ENCODE data around the gene KRTAP10-7. TPM values are rescaled to one million over a fixed set of nuclear protein-coding genes. Genes with fewer than 3 reads are reported as not detected.

The KRTAP10-7 gene
- total and polyA plus RNA-seq, 2 experiments from 2014 or later = not detected

DNA sequence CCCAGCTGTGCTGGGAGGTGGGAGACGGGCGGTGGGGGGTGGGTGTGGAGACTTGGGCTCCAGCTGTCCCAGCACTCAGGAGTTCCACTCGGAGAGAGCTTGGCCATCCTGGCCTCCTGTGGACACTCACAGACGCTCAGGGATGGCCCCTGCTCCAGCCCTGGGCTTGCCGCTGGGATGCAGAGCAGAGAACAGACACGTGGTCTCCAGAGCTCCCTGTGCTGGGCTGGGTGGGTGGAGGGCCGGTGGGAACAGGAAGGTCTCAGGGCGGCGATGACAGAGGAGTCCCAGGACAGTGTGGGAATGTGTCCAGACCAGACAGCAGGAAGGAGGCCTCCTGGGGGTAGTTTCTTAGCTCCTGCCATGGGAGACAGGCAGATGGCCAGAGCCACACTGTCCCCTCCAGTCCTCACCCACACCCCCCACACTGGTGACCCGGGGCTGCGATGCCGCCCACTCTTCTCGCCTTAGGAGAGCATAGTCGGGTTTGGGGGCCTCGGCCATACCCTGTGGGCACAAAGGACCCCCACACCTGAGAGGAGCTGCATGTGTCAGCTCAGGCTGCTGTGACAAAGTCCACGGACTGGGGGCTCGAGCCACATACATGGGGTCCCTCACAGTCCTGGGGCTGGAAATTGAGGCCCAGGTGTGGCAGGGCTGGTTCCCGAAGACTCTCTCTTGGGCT is 28.5 kb downstream of the KRTAP10-7 start:
- WGBS, 2 experiments (ENCODE audit: low coverage in 1 of 2, low lambda C conversion rate in 2 of 2, missing lambda C conversion rate in 2 of 2) = 33 to 37% methylated on average over 16 to 18 of the region's 18 CpGs
- H2AFZ ChIP-seq = no peak overlapping the region

DNA sequence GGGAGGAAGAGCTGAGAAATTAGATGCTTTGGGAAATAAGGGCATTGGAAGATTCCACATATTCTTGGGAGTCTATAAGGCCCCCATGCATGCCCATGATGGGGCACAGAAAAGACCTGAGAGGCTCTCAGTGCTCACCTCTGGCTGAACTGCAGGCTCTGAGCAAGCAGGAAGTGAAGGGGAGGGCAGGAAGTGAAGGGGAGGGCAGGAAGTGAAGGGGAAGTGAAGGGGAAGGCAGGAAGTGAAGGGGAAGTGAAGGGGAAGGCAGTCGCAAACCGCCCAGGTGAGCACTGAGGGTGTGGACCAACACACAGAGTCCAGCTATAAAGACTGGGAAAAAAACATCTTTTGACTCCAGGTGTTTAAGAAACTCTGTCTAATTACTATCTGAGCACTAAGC is 30.0 kb downstream of the KRTAP10-7 start:
- no peak overlapping the region for H2AFZ ChIP-seq
- H3K9me3 ChIP-seq (ENCODE audit: low read depth) = peaks cover 4% of the 10 kb centered on the region
- H3K27ac ChIP-seq = no peak overlapping the region
- no peaks in the 10 kb centered on the region for H3K36me3 ChIP-seq (ENCODE audit: low read depth)
- no peak overlapping the region for H3K4me3 ChIP-seq
- no peaks in the 10 kb centered on the region for H3K27me3 ChIP-seq (replicated peaks; ENCODE audit: insufficient read depth)
- DNase-seq = no peak
- no peak overlapping the region for H3K9ac ChIP-seq
- no peaks in the 10 kb centered on the region for H3K79me2 ChIP-seq (ENCODE audit: insufficient read depth)
- no peak overlapping the region for H3K4me2 ChIP-seq (ENCODE audit: unreplicated experiment)
- H4K20me1 ChIP-seq (ENCODE audit: insufficient read depth) = no peaks in the 10 kb centered on the region
- WGBS, 2 experiments (ENCODE audit: low coverage in 1 of 2, low lambda C conversion rate in 2 of 2, missing lambda C conversion rate in 2 of 2) = 48 to 51% methylated on average over 2 of the region's 2 CpGs
- H3K9me2 ChIP-seq (ENCODE audit: insufficient read depth) = no peaks in the 10 kb centered on the region
- in situ Hi-C loops (cut with MboI) = no loop called here
- TF ChIP-seq EZH2phosphoT487 (IDR thresholded peaks at IDR 0.05; ENCODE audit: insufficient read depth, low read depth) = no peak
- TF ChIP-seq EZH2 (IDR thresholded peaks at IDR 0.05; ENCODE audit: insufficient read depth, poor library complexity, severe bottlenecking) = no peak
- H3K4me1 ChIP-seq (ENCODE audit: insufficient read depth) = no peaks in the 10 kb centered on the region
- H3F3A ChIP-seq (ENCODE audit: insufficient read depth) = no peaks in the 10 kb centered on the region

More for the DNA sequence above, 28.5 kb downstream of the KRTAP10-7 start:
- Histone ChIP-seq H3K4me1 (ENCODE audit: insufficient read depth) (no peaks in the 10 kb centered on the region), H3K79me2 (ENCODE audit: insufficient read depth) (no peaks in the 10 kb centered on the region), H3K4me2 (ENCODE audit: unreplicated experiment) (no peak overlapping the region), H3K27ac (no peak overlapping the region), H3K27me3 (replicated peaks; ENCODE audit: insufficient read depth) (no peaks in the 10 kb centered on the region), H3K9me2 (ENCODE audit: insufficient read depth) (no peaks in the 10 kb centered on the region), H3K4me3 (no peak overlapping the region), H3F3A (ENCODE audit: insufficient read depth) (no peaks in the 10 kb centered on the region), H3K9me3 (ENCODE audit: low read depth) (peaks cover 4% of the 10 kb centered on the region), H3K9ac (no peak overlapping the region), H4K20me1 (ENCODE audit: insufficient read depth) (no peaks in the 10 kb centered on the region), H3K36me3 (ENCODE audit: low read depth) (no peaks in the 10 kb centered on the region)
- TF ChIP-seq EZH2 (IDR thresholded peaks at IDR 0.05; ENCODE audit: insufficient read depth, poor library complexity, severe bottlenecking) = no peak
- TF ChIP-seq EZH2phosphoT487 (IDR thresholded peaks at IDR 0.05; ENCODE audit: insufficient read depth, low read depth) = no peak
- no peak for DNase-seq
- in situ Hi-C loops (cut with MboI) = no loop called here

DNA sequence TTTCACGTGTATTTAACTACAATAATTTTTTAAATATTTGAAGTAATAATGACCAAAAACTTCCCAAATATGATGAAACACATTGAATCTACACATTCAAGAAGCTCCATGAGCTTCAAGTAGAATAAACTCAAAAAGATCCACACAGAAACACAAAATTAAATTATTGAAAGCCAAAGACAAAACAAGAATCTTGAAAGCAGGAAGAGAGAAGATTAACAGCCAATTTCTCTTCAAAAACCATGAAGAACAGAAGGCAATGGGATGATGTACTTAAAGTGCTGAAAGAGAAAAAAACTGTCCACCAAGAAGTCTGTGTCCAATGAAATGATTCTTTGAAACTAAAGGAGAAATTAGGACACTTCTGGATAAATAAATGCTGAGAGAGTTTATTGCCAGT is 31.7 kb downstream of the KRTAP10-7 start:
- H3K27ac ChIP-seq = no peak overlapping the region
- H3K9ac ChIP-seq = no peak overlapping the region
- no peaks in the 10 kb centered on the region for H4K20me1 ChIP-seq (ENCODE audit: insufficient read depth)
- no peaks in the 10 kb centered on the region for H3K9me2 ChIP-seq (ENCODE audit: insufficient read depth)
- DNase-seq = no peak
- in situ Hi-C loops (cut with MboI) = no loop called here
- 63 to 64% methylated on average over 1 of the region's 1 CpG for WGBS, 2 experiments (ENCODE audit: low coverage in 1 of 2, low lambda C conversion rate in 2 of 2, missing lambda C conversion rate in 2 of 2)
- H3K9me3 ChIP-seq (ENCODE audit: low read depth) = peaks cover 4% of the 10 kb centered on the region
- no peak overlapping the region for H3K4me2 ChIP-seq (ENCODE audit: unreplicated experiment)
- H3K36me3 ChIP-seq (ENCODE audit: low read depth) = no peaks in the 10 kb centered on the region
- no peak overlapping the region for H3K4me3 ChIP-seq
- no peaks in the 10 kb centered on the region for H3K4me1 ChIP-seq (ENCODE audit: insufficient read depth)
- H3K79me2 ChIP-seq (ENCODE audit: insufficient read depth) = no peaks in the 10 kb centered on the region
- TF ChIP-seq EZH2 (IDR thresholded peaks at IDR 0.05; ENCODE audit: insufficient read depth, poor library complexity, severe bottlenecking) = no peak
- no peak for TF ChIP-seq EZH2phosphoT487 (IDR thresholded peaks at IDR 0.05; ENCODE audit: insufficient read depth, low read depth)
- no peak overlapping the region for H2AFZ ChIP-seq
- no peaks in the 10 kb centered on the region for H3F3A ChIP-seq (ENCODE audit: insufficient read depth)
- H3K27me3 ChIP-seq (replicated peaks; ENCODE audit: insufficient read depth) = no peaks in the 10 kb centered on the region

DNA sequence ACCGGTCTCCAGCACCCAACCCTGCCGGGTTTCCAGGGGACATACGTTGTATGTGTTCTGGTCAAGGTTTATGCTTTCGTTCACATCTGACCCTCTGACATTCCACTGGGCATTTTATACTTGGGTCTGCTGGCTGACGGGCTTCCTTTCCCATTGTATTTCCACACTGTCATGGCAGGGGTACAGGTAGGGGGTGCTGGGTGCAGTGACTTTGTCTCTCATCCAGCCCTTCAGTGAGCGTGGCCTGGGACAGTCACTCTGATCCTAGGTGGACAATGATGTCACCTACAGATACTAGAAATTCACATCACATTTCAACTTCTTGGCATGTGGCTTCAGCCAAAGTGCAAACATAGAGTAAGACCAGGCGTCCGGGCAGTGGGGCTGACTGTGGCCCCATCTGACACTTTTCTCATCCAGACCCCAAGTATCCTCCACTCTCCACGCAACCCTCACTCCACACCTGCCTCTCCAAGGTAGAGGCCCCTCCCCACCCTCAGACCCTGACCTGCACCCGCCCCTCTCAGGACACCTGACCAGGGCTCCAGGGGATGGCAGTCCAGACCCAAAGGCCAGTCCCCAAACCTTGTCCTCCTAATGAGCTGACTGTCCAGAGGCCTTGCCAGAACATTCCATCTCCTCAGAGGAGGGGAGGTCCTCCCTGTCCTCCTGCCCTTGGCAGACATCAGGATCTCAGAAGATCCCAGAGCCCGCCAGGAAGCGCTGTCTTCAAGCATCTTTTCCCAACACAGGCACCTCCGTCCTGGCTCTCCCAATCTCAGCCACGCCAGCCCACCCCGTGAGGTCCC is 36.0 kb downstream of the KRTAP10-7 start:
- H3K36me3 ChIP-seq (ENCODE audit: low read depth) = no peaks in the 10 kb centered on the region
- H3K9me3 ChIP-seq (ENCODE audit: low read depth) = peaks cover 4% of the 10 kb centered on the region
- no peaks in the 10 kb centered on the region for H3K9me2 ChIP-seq (ENCODE audit: insufficient read depth)
- no peaks in the 10 kb centered on the region for H3K27me3 ChIP-seq (replicated peaks; ENCODE audit: insufficient read depth)
- no peaks in the 10 kb centered on the region for H3F3A ChIP-seq (ENCODE audit: insufficient read depth)
- H3K4me1 ChIP-seq (ENCODE audit: insufficient read depth) = no peaks in the 10 kb centered on the region
- no peaks in the 10 kb centered on the region for H3K79me2 ChIP-seq (ENCODE audit: insufficient read depth)
- no peak overlapping the region for H3K4me3 ChIP-seq
- H2AFZ ChIP-seq = no peak overlapping the region
- in situ Hi-C loops (cut with MboI) = no loop called here
- no peak overlapping the region for H3K4me2 ChIP-seq (ENCODE audit: unreplicated experiment)
- no peak overlapping the region for H3K27ac ChIP-seq
- TF ChIP-seq EZH2 (IDR thresholded peaks at IDR 0.05; ENCODE audit: insufficient read depth, poor library complexity, severe bottlenecking) = no peak
- no peak for TF ChIP-seq EZH2phosphoT487 (IDR thresholded peaks at IDR 0.05; ENCODE audit: insufficient read depth, low read depth)
- 46 to 50% methylated on average over 15 of the region's 15 CpGs for WGBS, 2 experiments (ENCODE audit: low coverage in 1 of 2, low lambda C conversion rate in 2 of 2, missing lambda C conversion rate in 2 of 2)
- no peaks in the 10 kb centered on the region for H4K20me1 ChIP-seq (ENCODE audit: insufficient read depth)
- no peak for DNase-seq
- no peak overlapping the region for H3K9ac ChIP-seq

Data from GM23248 (cell line).